ENCODE data around the gene FAS.

FAS gene

DNA sequence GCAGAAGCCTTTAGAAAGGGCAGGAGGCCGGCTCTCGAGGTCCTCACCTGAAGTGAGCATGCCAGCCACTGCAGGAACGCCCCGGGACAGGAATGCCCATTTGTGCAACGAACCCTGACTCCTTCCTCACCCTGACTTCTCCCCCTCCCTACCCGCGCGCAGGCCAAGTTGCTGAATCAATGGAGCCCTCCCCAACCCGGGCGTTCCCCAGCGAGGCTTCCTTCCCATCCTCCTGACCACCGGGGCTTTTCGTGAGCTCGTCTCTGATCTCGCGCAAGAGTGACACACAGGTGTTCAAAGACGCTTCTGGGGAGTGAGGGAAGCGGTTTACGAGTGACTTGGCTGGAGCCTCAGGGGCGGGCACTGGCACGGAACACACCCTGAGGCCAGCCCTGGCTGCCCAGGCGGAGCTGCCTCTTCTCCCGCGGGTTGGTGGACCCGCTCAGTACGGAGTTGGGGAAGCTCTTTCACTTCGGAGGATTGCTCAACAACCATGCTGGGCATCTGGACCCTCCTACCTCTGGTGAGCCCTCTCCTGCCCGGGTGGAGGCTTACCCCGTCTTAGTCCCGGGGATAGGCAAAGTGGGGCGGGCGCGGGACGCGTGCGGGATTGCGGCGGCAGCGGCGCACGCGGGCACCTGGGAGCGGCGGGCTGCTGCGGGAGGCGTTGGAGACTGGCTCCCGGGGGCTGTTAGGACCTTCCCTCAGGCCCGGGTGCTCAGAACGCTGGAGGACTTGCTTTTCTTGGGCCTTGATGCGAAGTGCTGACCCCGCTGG lies at the start of gene FAS:
Gene FAS (plus strand): TSS at position 415 of the 777 bp plus-strand sequence. CDS start 79 bp downstream, at position 494.
- no peaks in the 10 kb centered on the region for H3K9me2 ChIP-seq (replicated peaks; ENCODE audit: low read depth, low read length)
- peak within 1 kb of the TSS; percentile 82 for H3K4me2 ChIP-seq (ENCODE audit: low read depth, low read length, poor library complexity, severe bottlenecking)
- H3K9ac ChIP-seq (ENCODE audit: low read depth, low read length, poor library complexity, severe bottlenecking): peak within 1 kb of the TSS; percentile 99
- H3K4me1 ChIP-seq (ENCODE audit: insufficient read depth, low read length, poor library complexity, severe bottlenecking): peaks cover 71% of the 10 kb centered on the region
- no peaks in the 10 kb centered on the region for H3K36me3 ChIP-seq (ENCODE audit: insufficient read depth, low read length)
- peaks cover 6% of the 10 kb centered on the region for H3K27me3 ChIP-seq (ENCODE audit: insufficient read depth, low read length, poor library complexity, severe bottlenecking)
- H3K9me3 ChIP-seq (ENCODE audit: insufficient read depth, low read depth, low read length): no peaks in the 10 kb centered on the region
- H3F3A ChIP-seq (ENCODE audit: low read depth): peaks cover 11% of the 10 kb centered on the region; the same call in 1 of the 2 replicates
- peak within 1 kb of the TSS; percentile 99 for H3K4me3 ChIP-seq (ENCODE audit: low read length, poor library complexity, severe bottlenecking)
- H4K20me1 ChIP-seq (ENCODE audit: insufficient read depth, low read length, poor library complexity, severe bottlenecking): no peaks in the 10 kb centered on the region
- H3K79me2 ChIP-seq (ENCODE audit: insufficient read depth, low read length): peaks cover 28% of the 10 kb centered on the region
- TF ChIP-seq, protein P1, sequence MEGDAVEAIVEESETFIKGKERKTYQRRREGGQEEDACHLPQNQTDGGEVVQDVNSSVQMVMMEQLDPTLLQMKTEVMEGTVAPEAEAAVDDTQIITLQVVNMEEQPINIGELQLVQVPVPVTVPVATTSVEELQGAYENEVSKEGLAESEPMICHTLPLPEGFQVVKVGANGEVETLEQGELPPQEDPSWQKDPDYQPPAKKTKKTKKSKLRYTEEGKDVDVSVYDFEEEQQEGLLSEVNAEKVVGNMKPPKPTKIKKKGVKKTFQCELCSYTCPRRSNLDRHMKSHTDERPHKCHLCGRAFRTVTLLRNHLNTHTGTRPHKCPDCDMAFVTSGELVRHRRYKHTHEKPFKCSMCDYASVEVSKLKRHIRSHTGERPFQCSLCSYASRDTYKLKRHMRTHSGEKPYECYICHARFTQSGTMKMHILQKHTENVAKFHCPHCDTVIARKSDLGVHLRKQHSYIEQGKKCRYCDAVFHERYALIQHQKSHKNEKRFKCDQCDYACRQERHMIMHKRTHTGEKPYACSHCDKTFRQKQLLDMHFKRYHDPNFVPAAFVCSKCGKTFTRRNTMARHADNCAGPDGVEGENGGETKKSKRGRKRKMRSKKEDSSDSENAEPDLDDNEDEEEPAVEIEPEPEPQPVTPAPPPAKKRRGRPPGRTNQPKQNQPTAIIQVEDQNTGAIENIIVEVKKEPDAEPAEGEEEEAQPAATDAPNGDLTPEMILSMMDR (conservative IDR thresholded peaks at IDR 0.05; ENCODE audit: low read length): no peak
- no peak for TF ChIP-seq EZH2phosphoT487 (IDR thresholded peaks at IDR 0.05; ENCODE audit: borderline replicate concordance)
- peak within 1 kb of the TSS; percentile 93 for H2AFZ ChIP-seq (ENCODE audit: low read length)

- H3K36me3 ChIP-seq (ENCODE audit: insufficient read depth, low read length): no peaks in the 10 kb centered on the region
- no peak overlapping the region for H3K4me3 ChIP-seq (ENCODE audit: low read length, poor library complexity, severe bottlenecking)
- H3K79me2 ChIP-seq (ENCODE audit: insufficient read depth, low read length): no peaks in the 10 kb centered on the region
- H3K9me3 ChIP-seq (ENCODE audit: insufficient read depth, low read depth, low read length): no peaks in the 10 kb centered on the region
- H4K20me1 ChIP-seq (ENCODE audit: insufficient read depth, low read length, poor library complexity, severe bottlenecking): no peaks in the 10 kb centered on the region
- H2AFZ ChIP-seq (ENCODE audit: low read length): no peak overlapping the region
- H3K9ac ChIP-seq (ENCODE audit: low read depth, low read length, poor library complexity, severe bottlenecking): no peak overlapping the region
- H3K4me2 ChIP-seq (ENCODE audit: low read depth, low read length, poor library complexity, severe bottlenecking): no peak overlapping the region
- H3F3A ChIP-seq (ENCODE audit: low read depth): no peaks in the 10 kb centered on the region
- H3K9me2 ChIP-seq (replicated peaks; ENCODE audit: low read depth, low read length): no peaks in the 10 kb centered on the region
- H3K4me1 ChIP-seq (ENCODE audit: insufficient read depth, low read length, poor library complexity, severe bottlenecking): no peaks in the 10 kb centered on the region
- no peak for TF ChIP-seq EZH2phosphoT487 (IDR thresholded peaks at IDR 0.05; ENCODE audit: borderline replicate concordance)
- TF ChIP-seq, protein P1 (conservative IDR thresholded peaks at IDR 0.05; ENCODE audit: low read length): no peak
- no peaks in the 10 kb centered on the region for H3K27me3 ChIP-seq (ENCODE audit: insufficient read depth, low read length, poor library complexity, severe bottlenecking)
These were observed 49.6 kb upstream of the FAS start for GRCh38 chr10:88941026-88941425.

- Histone ChIP-seq H3K9me3 (ENCODE audit: insufficient read depth, low read depth, low read length) (no peaks in the 10 kb centered on the region), H3K4me1 (ENCODE audit: insufficient read depth, low read length, poor library complexity, severe bottlenecking) (no peaks in the 10 kb centered on the region), H3K79me2 (ENCODE audit: insufficient read depth, low read length) (no peaks in the 10 kb centered on the region), H3F3A (ENCODE audit: low read depth) (no peaks in the 10 kb centered on the region), H2AFZ (ENCODE audit: low read length) (no peak overlapping the region), H3K9ac (ENCODE audit: low read depth, low read length, poor library complexity, severe bottlenecking) (no peak overlapping the region), H4K20me1 (ENCODE audit: insufficient read depth, low read length, poor library complexity, severe bottlenecking) (no peaks in the 10 kb centered on the region), H3K27me3 (ENCODE audit: insufficient read depth, low read length, poor library complexity, severe bottlenecking) (no peaks in the 10 kb centered on the region), H3K4me3 (ENCODE audit: low read length, poor library complexity, severe bottlenecking) (no peak overlapping the region), H3K4me2 (ENCODE audit: low read depth, low read length, poor library complexity, severe bottlenecking) (no peak overlapping the region), H3K36me3 (ENCODE audit: insufficient read depth, low read length) (no peaks in the 10 kb centered on the region), H3K9me2 (replicated peaks; ENCODE audit: low read depth, low read length) (no peaks in the 10 kb centered on the region)
- no peak for TF ChIP-seq EZH2phosphoT487 (IDR thresholded peaks at IDR 0.05; ENCODE audit: borderline replicate concordance)
- TF ChIP-seq, protein P1 (conservative IDR thresholded peaks at IDR 0.05; ENCODE audit: low read length): no peak
These were observed 46.8 kb upstream of the FAS start for GRCh38 chr10:88943778-88944177.

Data from Loucy (cell line).